HEK293 (cell line): ENCODE results near the gene MESP2.

Experiments used
- CTCF ChIA-PET: fragments of 350-600 bp; formaldehyde crosslinking; extraction: SDS; loops from one replicate; lab custom pipeline; 2021; ENCODE audit warnings: antibody characterized with exemption; lab: Yijun Ruan, JAX
- POLR2A ChIA-PET: fragments of 300-600 bp; formaldehyde crosslinking; extraction: SDS; loops from one replicate; lab custom pipeline; 2020; ENCODE audit warnings: antibody characterized with exemption, inconsistent platforms; lab: Yijun Ruan, JAX
- H3K27ac ChIP-seq: fragments of 200-500 bp; sonication (Bioruptor generic); 2 replicates; pipeline ENCODE4 v1.5.1; 2014; ENCODE audit warnings: low read depth, low read length, control low read depth, inconsistent platforms; ENCODE audit errors: extremely low read depth
- H3K36me3 ChIP-seq, 2 experiments: fragments of 200-500 bp in 1 of 2; sonication (Bioruptor generic) in 1 of 2; 1 replicate in 1 of 2; 2 replicates in 1 of 2; pipeline ENCODE4 v1.5.1; 2014 to 2017; ENCODE audit warnings: inconsistent platforms in 2 of 2, low read length in 2 of 2; ENCODE audit not compliant: control insufficient read depth in 2 of 2, insufficient read depth in 1 of 2
- H3K4me1 ChIP-seq: fragments of 200-500 bp; sonication (Bioruptor generic); 2 replicates; pipeline ENCODE4 v1.5.1; 2014; ENCODE audit warnings: mild to moderate bottlenecking, low read length, inconsistent platforms; ENCODE audit not compliant: control insufficient read depth, insufficient read depth
- H3K4me3 ChIP-seq: 2 replicates; pipeline ENCODE4 v1.5.1; 2011; ENCODE audit warnings: low read depth, mild to moderate bottlenecking, control low read depth, low read length, moderate library complexity
- H3K9me3 ChIP-seq: fragments of 200-500 bp; sonication (Bioruptor generic); 2 replicates; pipeline ENCODE4 v1.5.1; 2014; ENCODE audit warnings: low read depth, low read length, inconsistent platforms; ENCODE audit not compliant: control insufficient read depth, insufficient read depth
- EGR2 ChIP-seq: fragments of 450-650 bp; formaldehyde crosslinking; IDR thresholded peaks from 2 replicates; pipeline ENCODE4 v1.5.1; 2016; ENCODE audit warnings: low read depth, missing biosample characterization, missing genetic modification characterization
- HOXA7 ChIP-seq: sonication (generic); formaldehyde crosslinking; IDR thresholded peaks from 2 replicates; pipeline ENCODE4 v1.8.1; 2022; ENCODE audit warnings: missing genetic modification reagents, borderline replicate concordance
- HOXD13 ChIP-seq: sonication (generic); formaldehyde crosslinking; IDR thresholded peaks from 2 replicates; pipeline ENCODE4 v1.8.0; 2022; ENCODE audit warnings: missing genetic modification reagents, borderline replicate concordance
- KLF17 ChIP-seq: fragments of 450-650 bp; formaldehyde crosslinking; IDR thresholded peaks from 2 replicates; pipeline ENCODE4 v1.5.1; 2016; ENCODE audit warnings: missing biosample characterization, missing genetic modification characterization
- MZF1 ChIP-seq: fragments of 450-650 bp; formaldehyde crosslinking; IDR thresholded peaks from 2 replicates; pipeline ENCODE4 v1.5.1; 2017; ENCODE audit warnings: missing biosample characterization, missing genetic modification characterization, borderline replicate concordance
- OVOL3 ChIP-seq: fragments of 450-650 bp; formaldehyde crosslinking; IDR thresholded peaks from 2 replicates; pipeline ENCODE4 v1.5.1; 2016; ENCODE audit warnings: missing biosample characterization, missing genetic modification characterization
- PBX3 ChIP-seq: sonication (generic); formaldehyde crosslinking; IDR thresholded peaks from 2 replicates; pipeline ENCODE4 v1.8.1; 2022; ENCODE audit warnings: mild to moderate bottlenecking, moderate library complexity, missing genetic modification reagents
- SCRT1 ChIP-seq: fragments of 450-650 bp; formaldehyde crosslinking; IDR thresholded peaks from 2 replicates; pipeline ENCODE4 v1.5.1; 2016; ENCODE audit warnings: missing biosample characterization, missing genetic modification characterization, borderline replicate concordance
- ZBTB17 ChIP-seq: fragments of 450-650 bp; formaldehyde crosslinking; IDR thresholded peaks from 2 replicates; pipeline ENCODE4 v1.5.1; 2016; ENCODE audit warnings: missing biosample characterization, missing genetic modification characterization
- ZFHX2 ChIP-seq: fragments of 450-650 bp; formaldehyde crosslinking; conservative IDR thresholded peaks from 2 replicates; pipeline ENCODE4 v1.5.1; 2016; ENCODE audit warnings: missing biosample characterization, missing genetic modification characterization
- ZNF19 ChIP-seq: fragments of 450-650 bp; formaldehyde crosslinking; IDR thresholded peaks from 2 replicates; pipeline ENCODE4; 2016; ENCODE audit warnings: missing biosample characterization, missing genetic modification characterization, low read depth
- ZNF202 ChIP-seq: fragments of 450-650 bp; formaldehyde crosslinking; IDR thresholded peaks from 2 replicates; pipeline ENCODE4 v1.5.1; 2016; ENCODE audit warnings: missing biosample characterization, missing genetic modification characterization, borderline replicate concordance
- ZNF221 ChIP-seq: fragments of 450-650 bp; formaldehyde crosslinking; IDR thresholded peaks from 2 replicates; pipeline ENCODE4 v1.5.1; 2017; ENCODE audit warnings: missing biosample characterization, missing genetic modification characterization, borderline replicate concordance
- ZNF26 ChIP-seq: fragments of 450-650 bp; formaldehyde crosslinking; IDR thresholded peaks from 2 replicates; pipeline ENCODE4 v1.5.1; 2016; ENCODE audit warnings: missing biosample characterization, missing genetic modification characterization
- ZNF280D ChIP-seq: fragments of 450-650 bp; formaldehyde crosslinking; IDR thresholded peaks from 2 replicates; pipeline ENCODE4 v1.5.1; 2016; ENCODE audit warnings: missing biosample characterization, missing genetic modification characterization
- ZNF324 ChIP-seq: fragments of 450-650 bp; formaldehyde crosslinking; IDR thresholded peaks from 2 replicates; pipeline ENCODE4 v1.5.1; 2016; ENCODE audit warnings: missing biosample characterization, missing genetic modification characterization
- ZNF426 ChIP-seq: fragments of 450-650 bp; formaldehyde crosslinking; IDR thresholded peaks from 2 replicates; pipeline ENCODE4 v1.5.1; 2017; ENCODE audit warnings: missing biosample characterization, missing genetic modification characterization, mild to moderate bottlenecking, inconsistent platforms, moderate library complexity
- ZNF654 ChIP-seq: fragments of 450-650 bp; formaldehyde crosslinking; IDR thresholded peaks from 2 replicates; pipeline ENCODE4 v1.5.1; 2016; ENCODE audit warnings: low read depth, missing biosample characterization, missing genetic modification characterization
- ZNF664 ChIP-seq: fragments of 450-650 bp; formaldehyde crosslinking; IDR thresholded peaks from 2 replicates; pipeline ENCODE4 v1.5.1; 2016; ENCODE audit warnings: missing biosample characterization, missing genetic modification characterization
- ZNF777 ChIP-seq: fragments of 450-650 bp; formaldehyde crosslinking; IDR thresholded peaks from 2 replicates; pipeline ENCODE4 v1.5.1; 2017; ENCODE audit warnings: missing biosample characterization, missing genetic modification characterization, borderline replicate concordance
- ZNF785 ChIP-seq: fragments of 450-650 bp; formaldehyde crosslinking; IDR thresholded peaks from 2 replicates; pipeline ENCODE4 v1.5.1; 2016; ENCODE audit warnings: missing biosample characterization, missing genetic modification characterization
- ZNF837 ChIP-seq: fragments of 450-650 bp; formaldehyde crosslinking; IDR thresholded peaks from 2 replicates; pipeline ENCODE4 v1.5.1; 2016; ENCODE audit warnings: missing biosample characterization, missing genetic modification characterization

MESP2 gene

GRCh38 chr15:89775815-89776214 lies 317 bp upstream of the MESP2 start:
- POLR2A ChIA-PET = interaction anchor here (0.9 kb wide), 1 partner anchor 99 kb away, joined by 3 read pairs; no protein-coding TSS in a partner anchor
- no peaks in the 10 kb centered on the region for H3K9me3 ChIP-seq
- no peaks in the 10 kb centered on the region; the same call in 1 of the 2 replicates for H3K4me1 ChIP-seq
- no peak overlapping the region for H3K4me3 ChIP-seq
- no peaks in the 10 kb centered on the region for H3K36me3 ChIP-seq
- CTCF ChIA-PET = interaction anchor here (0.5 to 7.9 kb wide), 3 partner anchors 15 to 102 kb away, joined by 3 to 89 read pairs (median 4); no protein-coding TSS in a partner anchor
- TF ChIP-seq MZF1 (tag by site-specific recombination) (no peak), SCRT1 (tag by site-specific recombination) (no peak), ZNF324 (tag by site-specific recombination) (no peak), HOXA7 (no peak), ZNF426 (tag by site-specific recombination) (no peak), PBX3 (CRISPR knock-in tag) (no peak; the same call in 1 of the 2 replicates), ZNF837 (tag by site-specific recombination) (no peak), ZNF202 (tag by site-specific recombination) (no peak), OVOL3 (tag by site-specific recombination) (no peak), ZNF221 (no peak), ZNF26 (tag by site-specific recombination) (no peak)
- H3K27ac ChIP-seq = no peak overlapping the region

- no peaks in the 10 kb centered on the region for H3K36me3 ChIP-seq
- H3K4me1 ChIP-seq = no peaks in the 10 kb centered on the region; the same call in 1 of the 2 replicates
- ChIA-PET POLR2A (no interaction called here), CTCF (interaction anchor here (0.6 to 7.9 kb wide), 9 partner anchors 16 to 1470 kb away, joined by 3 to 89 read pairs (median 3); no protein-coding TSS in a partner anchor)
- H3K4me3 ChIP-seq = no peak overlapping the region
- no peak overlapping the region for H3K27ac ChIP-seq
- no peaks in the 10 kb centered on the region for H3K9me3 ChIP-seq
- TF ChIP-seq ZFHX2 (tag by site-specific recombination) (peak; percentile 63), ZNF19 (no peak), EGR2 (tag by site-specific recombination) (peak; percentile 60)
These were observed 1.1 kb downstream of the MESP2 start for GRCh38 chr15:89777073-89777751.

- POLR2A ChIA-PET = no interaction called here
- TF ChIP-seq KLF17 (tag by site-specific recombination) = no peak
- no peak for TF ChIP-seq ZBTB17 (tag by site-specific recombination)
- TF ChIP-seq ZNF785 (tag by site-specific recombination) = no peak
- TF ChIP-seq ZNF664 (tag by site-specific recombination) = no peak
- no peak for TF ChIP-seq HOXD13 (CRISPR knock-in tag)
- TF ChIP-seq ZNF654 = no peak
- TF ChIP-seq ZNF777 (tag by site-specific recombination) = no peak
- no peak for TF ChIP-seq ZNF280D
These were observed 1.7 kb downstream of the MESP2 start for GRCh38 chr15:89777782-89778380.

More at GRCh38 chr15:89777782-89778380, 1.7 kb downstream of the MESP2 start:
- Histone ChIP-seq H3K27ac (no peak overlapping the region), H3K36me3 (no peaks in the 10 kb centered on the region), H3K9me3 (no peaks in the 10 kb centered on the region), H3K4me3 (no peak overlapping the region), H3K4me1 (no peaks in the 10 kb centered on the region; the same call in 1 of the 2 replicates)
- CTCF ChIA-PET = interaction anchor here (0.6 to 7.9 kb wide), 9 partner anchors 15 to 1469 kb away, joined by 3 to 89 read pairs (median 3); no protein-coding TSS in a partner anchor
